ENCODE measurements around the gene PAQR4.

DNA sequence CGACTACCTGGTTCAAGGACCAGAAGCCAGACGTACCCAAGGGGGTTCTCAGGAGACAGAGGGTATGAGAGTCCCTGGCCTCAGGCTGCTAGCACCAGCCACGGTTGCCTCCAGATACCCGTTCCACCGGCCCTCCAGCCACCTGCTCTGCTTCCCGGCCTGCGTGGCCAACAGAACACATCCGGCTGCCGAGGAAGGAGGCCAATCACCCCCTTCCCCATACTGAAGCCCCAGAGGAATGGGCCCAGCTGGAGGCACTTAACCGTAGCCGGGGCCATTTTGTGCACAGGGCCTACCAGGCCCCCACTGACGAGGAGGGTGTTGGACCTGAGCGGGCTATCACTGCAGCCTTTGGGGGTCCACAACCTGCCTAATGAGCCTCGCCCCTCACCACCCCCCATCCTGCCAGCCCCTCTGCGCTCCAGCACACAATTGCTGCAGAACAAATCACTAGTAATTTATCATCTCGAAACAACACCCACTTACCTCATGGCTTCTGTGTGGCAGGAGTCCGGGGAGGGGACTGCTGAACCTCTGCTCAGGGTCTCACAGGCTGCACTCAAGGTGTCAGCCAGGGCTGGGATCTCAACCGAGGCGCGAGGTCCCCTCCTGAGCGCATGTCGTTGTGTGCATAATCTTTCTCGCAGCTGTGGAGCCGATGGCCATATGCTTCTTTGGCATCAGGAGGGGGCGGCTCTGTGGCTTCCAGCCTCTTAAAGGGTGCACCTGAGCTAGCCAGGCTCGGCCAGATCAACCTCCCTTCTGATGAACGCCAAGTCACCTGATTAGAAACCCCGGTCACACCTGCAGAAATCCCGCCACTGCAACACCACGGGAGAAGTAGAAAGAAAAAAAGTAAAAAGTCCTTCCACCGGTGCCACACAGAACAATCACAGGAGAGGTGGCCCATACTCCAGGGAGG lies 15.2 kb upstream of the PAQR4 start:
- TF ChIP-seq EP300 (IDR thresholded peaks at IDR 0.05), result no peak
- TF ChIP-seq, protein P1, sequence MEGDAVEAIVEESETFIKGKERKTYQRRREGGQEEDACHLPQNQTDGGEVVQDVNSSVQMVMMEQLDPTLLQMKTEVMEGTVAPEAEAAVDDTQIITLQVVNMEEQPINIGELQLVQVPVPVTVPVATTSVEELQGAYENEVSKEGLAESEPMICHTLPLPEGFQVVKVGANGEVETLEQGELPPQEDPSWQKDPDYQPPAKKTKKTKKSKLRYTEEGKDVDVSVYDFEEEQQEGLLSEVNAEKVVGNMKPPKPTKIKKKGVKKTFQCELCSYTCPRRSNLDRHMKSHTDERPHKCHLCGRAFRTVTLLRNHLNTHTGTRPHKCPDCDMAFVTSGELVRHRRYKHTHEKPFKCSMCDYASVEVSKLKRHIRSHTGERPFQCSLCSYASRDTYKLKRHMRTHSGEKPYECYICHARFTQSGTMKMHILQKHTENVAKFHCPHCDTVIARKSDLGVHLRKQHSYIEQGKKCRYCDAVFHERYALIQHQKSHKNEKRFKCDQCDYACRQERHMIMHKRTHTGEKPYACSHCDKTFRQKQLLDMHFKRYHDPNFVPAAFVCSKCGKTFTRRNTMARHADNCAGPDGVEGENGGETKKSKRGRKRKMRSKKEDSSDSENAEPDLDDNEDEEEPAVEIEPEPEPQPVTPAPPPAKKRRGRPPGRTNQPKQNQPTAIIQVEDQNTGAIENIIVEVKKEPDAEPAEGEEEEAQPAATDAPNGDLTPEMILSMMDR (IDR thresholded peaks at IDR 0.05), result no peak
- no peak for TF ChIP-seq POLR2A (IDR thresholded peaks at IDR 0.05)
- TF ChIP-seq POLR2AphosphoS5 (IDR thresholded peaks at IDR 0.05), result no peak
